GM21825 (cell line): ENCODE measurements around the gene CMTM4.
"Not testable (repeated sequence)": the region's sequence is repeated elsewhere in the genome, so short reads cannot be mapped to it uniquely, and the experiment has no call there.

Source experiments
- ATAC-seq: cut with Tn5 transposase; IDR thresholded peaks from one replicate; pipeline ENCODE4 v1.9.1; 2021; ENCODE audit warnings: mild to moderate bottlenecking, moderate library complexity; ENCODE audit not compliant: unreplicated experiment

CMTM4 gene

GRCh38 chr16:66596986-66597848 lies 99.3 kb downstream of the CMTM4 start:
- ATAC-seq, result no peak

- ATAC-seq, result not testable (repeated sequence)
Observed at GRCh38 chr16:66596559-66596958, 100.0 kb downstream of the CMTM4 start.

GRCh38 chr16:66594739-66595138 lies 101.8 kb downstream of the CMTM4 start:
- ATAC-seq, result no peak

- ATAC-seq, result no peak
Observed at GRCh38 chr16:66592814-66593213, 103.7 kb downstream of the CMTM4 start.

GRCh38 chr16:66592241-66592640 lies 104.3 kb downstream of the CMTM4 start:
- no peak for ATAC-seq

GRCh38 chr16:66591018-66591417 lies 105.5 kb downstream of the CMTM4 start:
- no peak for ATAC-seq

GRCh38 chr16:66590322-66590721 lies 106.2 kb downstream of the CMTM4 start:
- ATAC-seq, result no peak

- no peak for ATAC-seq
Observed at GRCh38 chr16:66588981-66589713, 107.4 kb downstream of the CMTM4 start.

- no peak for ATAC-seq
Observed at GRCh38 chr16:66587881-66588600, 108.5 kb downstream of the CMTM4 start.

- no peak for ATAC-seq
Observed at GRCh38 chr16:66585481-66586239, 110.9 kb downstream of the CMTM4 start.

GRCh38 chr16:66581246-66581952 lies 115.1 kb downstream of the CMTM4 start:
- no peak for ATAC-seq

- no peak for ATAC-seq
Observed at GRCh38 chr16:66580605-66581209, 115.8 kb downstream of the CMTM4 start.

GRCh38 chr16:66578651-66579531 lies 117.7 kb downstream of the CMTM4 start, which contains the start of gene CMTM2:
CMTM2 (plus strand) TSS chr16:66579463; CDS start chr16:66579608, 145 bp downstream.
- ATAC-seq, result no peak

- ATAC-seq, result no peak
Observed at GRCh38 chr16:66576296-66576695, 120.2 kb downstream of the CMTM4 start.

GRCh38 chr16:66575060-66575459 lies 121.5 kb downstream of the CMTM4 start:
- ATAC-seq, result no peak

- ATAC-seq, result no peak
Observed at GRCh38 chr16:66574531-66574930, 122.0 kb downstream of the CMTM4 start.

- no peak for ATAC-seq
Observed at GRCh38 chr16:66574081-66574480, 122.5 kb downstream of the CMTM4 start.

- ATAC-seq, result no peak
Observed at GRCh38 chr16:66572356-66572755, 124.2 kb downstream of the CMTM4 start.
